SK-N-SH (cell line): ENCODE data around the gene THAP6. TPM values are rescaled to one million over a fixed set of nuclear protein-coding genes. Genes with fewer than 3 reads are reported as not detected.

Experiments
- CTCF ChIA-PET: fragments of 300-600, 350-600 bp; formaldehyde crosslinking; extraction: SDS; loops from one replicate; lab custom pipeline; 2021; lab: Yijun Ruan, JAX
- POLR2A ChIA-PET: fragments of 350-600 bp; sonication (Branson Sonifier 250); formaldehyde crosslinking; extraction: SDS; loops from one replicate; lab custom pipeline; 2020; ENCODE audit warnings: antibody characterized with exemption, inconsistent platforms; lab: Yijun Ruan, JAX
- DNase-seq: peaks from one replicate; pipeline ENCODE4 v3.0.0; 2012
- H2AFZ ChIP-seq: fragments of 200-600 bp; sonication (generic); 2 replicates; pipeline ENCODE4 v1.8.1; 2016; ENCODE audit warnings: antibody characterized with exemption, mild to moderate bottlenecking, low read depth
- H3F3A ChIP-seq: fragments of 200-600 bp; sonication (generic); replicated peaks from 2 replicates; pipeline ENCODE3; 2016; ENCODE audit warnings: antibody characterized with exemption, mild to moderate bottlenecking; ENCODE audit not compliant: insufficient read depth
- H3K27ac ChIP-seq, 2 experiments: fragments of 200-500 bp in 1 of 2; fragments of 200-600 bp in 1 of 2; sonication (Bioruptor generic) in 1 of 2; sonication (generic), shearing (Covaris generic) in 1 of 2; 2 replicates each; pipeline versions ENCODE4 v1.5.1 to v1.6.1; 2014 to 2016; ENCODE audit warnings: low read depth in 2 of 2, inconsistent platforms in 1 of 2, low read length in 1 of 2, mild to moderate bottlenecking in 1 of 2, mixed read lengths in 1 of 2
- H3K27me3 ChIP-seq: fragments of 200-600 bp; sonication (generic), shearing (Covaris generic); 2 replicates; pipeline ENCODE4 v1.6.1; 2016; ENCODE audit warnings: mixed run types; ENCODE audit not compliant: insufficient read depth
- H3K36me3 ChIP-seq, 2 experiments: fragments of 200-500 bp in 1 of 2; fragments of 200-600 bp in 1 of 2; sonication (Bioruptor generic) in 1 of 2; sonication (generic) in 1 of 2; replicated peaks in 1 of 2; 2 replicates each; pipeline versions ENCODE3 to v1.5.1; 2014 to 2016; ENCODE audit warnings: low read length in 1 of 2, mild to moderate bottlenecking in 1 of 2; ENCODE audit not compliant: insufficient read depth in 2 of 2, control insufficient read depth in 1 of 2
- H3K4me1 ChIP-seq, 2 experiments: fragments of 200-500 bp in 1 of 2; fragments of 200-600 bp in 1 of 2; sonication (Bioruptor generic) in 1 of 2; sonication (generic), shearing (Covaris generic) in 1 of 2; 2 replicates each; pipeline versions ENCODE4 v1.5.1 to v1.6.1; 2014 to 2016; ENCODE audit warnings: low read depth in 1 of 2, low read length in 1 of 2, mixed run types in 1 of 2; ENCODE audit not compliant: insufficient read depth in 2 of 2, control insufficient read depth in 1 of 2
- H3K4me2 ChIP-seq: fragments of 200-600 bp; sonication (generic), shearing (Covaris generic); 2 replicates; pipeline ENCODE4 v1.6.1; 2017; ENCODE audit warnings: mixed run types
- H3K4me3 ChIP-seq, 2 experiments: fragments of 200-500 bp in 1 of 2; fragments of 200-600 bp in 1 of 2; sonication (Bioruptor generic) in 1 of 2; sonication (generic), shearing (Covaris generic) in 1 of 2; 2 replicates each; pipeline versions ENCODE4 v1.5.1 to v1.8.1; 2014 to 2016; ENCODE audit warnings: low read depth in 2 of 2, inconsistent platforms in 1 of 2, low read length in 1 of 2, mild to moderate bottlenecking in 1 of 2, mixed read lengths in 1 of 2, moderate library complexity in 1 of 2
- H3K79me2 ChIP-seq: fragments of 200-600 bp; sonication (generic); 2 replicates; pipeline ENCODE4 v1.8.1; 2017; ENCODE audit warnings: mild to moderate bottlenecking; ENCODE audit not compliant: insufficient read depth
- H3K9ac ChIP-seq: fragments of 200-600 bp; sonication (generic); 2 replicates; pipeline ENCODE4 v1.6.1; 2017; ENCODE audit warnings: mixed run types
- H3K9me2 ChIP-seq: fragments of 200-600 bp; sonication (generic); 2 replicates; pipeline ENCODE4 v1.6.1; 2017; ENCODE audit warnings: mixed run types
- H3K9me3 ChIP-seq: fragments of 200-600 bp; sonication (generic); 2 replicates; pipeline ENCODE4 v1.6.1; 2017; ENCODE audit warnings: mixed run types, mild to moderate bottlenecking, moderate library complexity
- H4K20me1 ChIP-seq: fragments of 200-600 bp; sonication (generic); 2 replicates; pipeline ENCODE4 v1.6.1; 2017; ENCODE audit warnings: mild to moderate bottlenecking, mixed run types; ENCODE audit not compliant: insufficient read depth
- CHD2 ChIP-seq: fragments of 150-350 bp; IDR thresholded peaks from 2 replicates; pipeline ENCODE4 v1.6.1; 2018; ENCODE audit warnings: low read length; ENCODE audit not compliant: partially characterized antibody
- EZH2phosphoT487 ChIP-seq: fragments of 200-600 bp; sonication (generic); IDR thresholded peaks from 2 replicates; pipeline ENCODE4 v1.6.1; 2017; ENCODE audit warnings: low read depth, mixed run types, mild to moderate bottlenecking, antibody characterized with exemption, moderate library complexity, borderline replicate concordance
- FOXJ3 ChIP-seq: sonication (generic); formaldehyde crosslinking; IDR thresholded peaks from 2 replicates; pipeline ENCODE4 v1.5.1; 2020; ENCODE audit warnings: mild to moderate bottlenecking, missing genetic modification reagents
- FOXM1 ChIP-seq: IDR thresholded peaks from 2 replicates; pipeline ENCODE4 v1.4.0; 2012; ENCODE audit warnings: low read depth, mild to moderate bottlenecking
- MXI1 ChIP-seq: IDR thresholded peaks from 2 replicates; pipeline ENCODE4 v1.6.1; 2012; ENCODE audit warnings: mild to moderate bottlenecking, low read depth, low read length, improper control_type of control experiment
- PBX3 ChIP-seq: IDR thresholded peaks from 2 replicates; pipeline ENCODE4; 2012
- POLR2AphosphoS5 ChIP-seq: IDR thresholded peaks from 2 replicates; pipeline ENCODE4 v1.6.1; 2012; ENCODE audit warnings: low read depth, low read length
- RCOR1 ChIP-seq: fragments of 150-350 bp; IDR thresholded peaks from 2 replicates; pipeline ENCODE4 v1.6.1; 2017; ENCODE audit warnings: antibody characterized with exemption, low read length
- RXRA ChIP-seq: IDR thresholded peaks from 2 replicates; pipeline ENCODE4 v1.4.0; 2012; ENCODE audit warnings: low read depth, mild to moderate bottlenecking, borderline replicate concordance
- SMC3 ChIP-seq: IDR thresholded peaks from 2 replicates; pipeline ENCODE4 v1.6.1; 2012; ENCODE audit warnings: low read depth, low read length, improper control_type of control experiment
- USF2 ChIP-seq: fragments of 150-350 bp; IDR thresholded peaks from 2 replicates; pipeline ENCODE4 v1.6.1; 2017; ENCODE audit warnings: antibody characterized with exemption, low read length, low read depth, borderline replicate concordance
- YY1 ChIP-seq: IDR thresholded peaks from 2 replicates; pipeline ENCODE4 v1.4.0; 2012; ENCODE audit warnings: low read depth, mild to moderate bottlenecking
- WGBS: methylation state at CpG from one replicate; pipeline ENCODE4 v1.1.6; 2017; ENCODE audit warnings: low lambda C conversion rate; 5-methylcytosine and 5-hydroxymethylcytosine counted together
- polyA plus RNA-seq, 3 experiments: library from polyadenylated mRNA; depleted of rRNA; stranded (reverse); fragments of >200 nt; gene quantifications; 2 replicates each; pipeline ENCODE4 v1.2.3, GENCODE V29; 2012
- TF ChIP-seq, protein P1 (sequence below): fragments of 200-600 bp; sonication (generic); IDR thresholded peaks from 2 replicates; pipeline ENCODE4 v1.6.1; 2017; ENCODE audit warnings: antibody characterized with exemption, mild to moderate bottlenecking, moderate library complexity

THAP6 gene
- polyA plus RNA-seq, 1 of the 3 experiments (the other 2 are of a cell fraction), result 6.9 TPM

DNA sequence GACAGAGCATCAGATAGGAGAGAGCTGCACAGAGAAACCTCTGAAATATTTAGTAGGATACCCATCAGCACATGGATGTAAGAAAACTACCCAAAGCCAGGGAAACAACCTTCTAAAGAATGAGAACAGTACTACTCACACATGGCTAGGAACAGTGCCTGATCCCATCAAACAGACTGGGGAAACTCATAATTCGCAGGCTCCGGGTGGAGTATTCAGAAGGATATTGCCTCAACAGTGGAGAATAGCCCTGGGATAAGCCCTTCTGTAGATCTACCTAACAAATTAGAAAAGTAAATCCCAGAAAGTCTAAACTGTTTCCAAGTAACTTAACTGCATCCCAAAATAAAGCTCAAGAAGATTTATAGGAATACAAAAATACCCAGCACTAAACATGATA lies 17.9 kb upstream of the THAP6 start:
- peaks cover 11% of the 10 kb centered on the region for H3F3A ChIP-seq
- WGBS, result 92% methylated on average over 2 of the region's 2 CpGs
- H2AFZ ChIP-seq, result no peak overlapping the region
- CTCF ChIA-PET, result interaction anchor here (1.7 kb wide), 1 partner anchor 17 kb away, joined by 7 read pairs; no protein-coding TSS in a partner anchor
- POLR2A ChIA-PET, result interaction anchor here (1.4 kb wide), 1 partner anchor 18 kb away, joined by 4 read pairs; the partner anchor contains the start of genes RCHY1 and THAP6
- H3K27ac ChIP-seq, result no peak overlapping the region
- H3K4me2 ChIP-seq, result no peak overlapping the region
- H3K9ac ChIP-seq, result no peak overlapping the region
- no peak overlapping the region for H3K4me3 ChIP-seq
- peaks cover 5% of the 10 kb centered on the region; the same call in 1 of the 2 replicates for H3K9me3 ChIP-seq
- peaks cover 36 to 41% of the 10 kb centered on the region in 2 experiments for H3K36me3 ChIP-seq
- peaks cover 2 to 7% of the 10 kb centered on the region in 2 experiments; a peak in 3 of 4 replicates for H3K4me1 ChIP-seq
- TF ChIP-seq SMC3 (no peak), RCOR1 (no peak), FOXM1 (no peak), POLR2AphosphoS5 (no peak), CHD2 (no peak), FOXJ3 (CRISPR knock-in tag) (no peak), EZH2phosphoT487 (no peak), USF2 (no peak), YY1 (no peak), MXI1 (no peak), RXRA (no peak)
- TF ChIP-seq, protein P1, sequence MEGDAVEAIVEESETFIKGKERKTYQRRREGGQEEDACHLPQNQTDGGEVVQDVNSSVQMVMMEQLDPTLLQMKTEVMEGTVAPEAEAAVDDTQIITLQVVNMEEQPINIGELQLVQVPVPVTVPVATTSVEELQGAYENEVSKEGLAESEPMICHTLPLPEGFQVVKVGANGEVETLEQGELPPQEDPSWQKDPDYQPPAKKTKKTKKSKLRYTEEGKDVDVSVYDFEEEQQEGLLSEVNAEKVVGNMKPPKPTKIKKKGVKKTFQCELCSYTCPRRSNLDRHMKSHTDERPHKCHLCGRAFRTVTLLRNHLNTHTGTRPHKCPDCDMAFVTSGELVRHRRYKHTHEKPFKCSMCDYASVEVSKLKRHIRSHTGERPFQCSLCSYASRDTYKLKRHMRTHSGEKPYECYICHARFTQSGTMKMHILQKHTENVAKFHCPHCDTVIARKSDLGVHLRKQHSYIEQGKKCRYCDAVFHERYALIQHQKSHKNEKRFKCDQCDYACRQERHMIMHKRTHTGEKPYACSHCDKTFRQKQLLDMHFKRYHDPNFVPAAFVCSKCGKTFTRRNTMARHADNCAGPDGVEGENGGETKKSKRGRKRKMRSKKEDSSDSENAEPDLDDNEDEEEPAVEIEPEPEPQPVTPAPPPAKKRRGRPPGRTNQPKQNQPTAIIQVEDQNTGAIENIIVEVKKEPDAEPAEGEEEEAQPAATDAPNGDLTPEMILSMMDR, result no peak
- H3K79me2 ChIP-seq, result peaks cover 20% of the 10 kb centered on the region
- DNase-seq, result no peak
- no peaks in the 10 kb centered on the region for H3K27me3 ChIP-seq
- no peaks in the 10 kb centered on the region for H4K20me1 ChIP-seq
- no peaks in the 10 kb centered on the region for H3K9me2 ChIP-seq

DNA sequence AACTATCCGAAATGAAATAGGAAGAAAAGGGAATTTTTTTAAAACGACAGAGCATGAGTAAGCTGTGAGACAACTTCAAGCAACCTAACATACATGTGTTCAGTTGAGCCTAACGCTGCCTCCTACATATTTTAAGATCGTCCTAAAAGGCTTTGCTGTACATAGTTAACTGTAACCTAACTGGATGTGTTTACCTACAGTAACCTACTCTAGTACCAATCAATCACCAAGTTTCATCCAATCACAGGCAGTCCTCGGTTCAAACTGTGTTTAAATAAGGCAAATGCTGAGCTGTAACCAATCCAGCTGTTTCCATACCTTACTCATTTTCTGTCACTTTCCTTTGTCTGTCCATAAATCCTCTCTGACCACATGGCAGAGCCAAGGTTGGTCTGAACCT lies 17.1 kb upstream of the THAP6 start:
- POLR2A ChIA-PET, result interaction anchor here (1.4 kb wide), 1 partner anchor 17 kb away, joined by 4 read pairs; the partner anchor contains the start of genes RCHY1 and THAP6
- H3K9me3 ChIP-seq, result peaks cover 5% of the 10 kb centered on the region; the same call in 1 of the 2 replicates
- no peak for TF ChIP-seq MXI1
- TF ChIP-seq PBX3, result peak; percentile 72
- peak; percentile 64; the same call in 1 of the 2 replicates for TF ChIP-seq FOXM1
- TF ChIP-seq, all 33 proteins: peak for 2
- no peaks in the 10 kb centered on the region for H3K9me2 ChIP-seq
- H3K4me1 ChIP-seq, result peaks cover 2 to 7% of the 10 kb centered on the region in 2 experiments; a peak in 3 of 4 replicates
- H3F3A ChIP-seq, result peaks cover 11% of the 10 kb centered on the region
- H3K27me3 ChIP-seq, result no peaks in the 10 kb centered on the region
- H3K36me3 ChIP-seq, result peaks cover 29 to 36% of the 10 kb centered on the region in 2 experiments
- H3K27ac ChIP-seq, result peak overlapping the region in 1 of 2 experiments; percentile 34; a peak in 1 of 4 replicates
- CTCF ChIA-PET, result interaction anchor here (1.7 kb wide), 1 partner anchor 16 kb away, joined by 7 read pairs; no protein-coding TSS in a partner anchor
- no peaks in the 10 kb centered on the region for H4K20me1 ChIP-seq
- WGBS, result 50% methylated on average over 5 of the region's 5 CpGs
- peaks cover 20% of the 10 kb centered on the region for H3K79me2 ChIP-seq
- H3K9ac ChIP-seq, result peak overlapping the region; percentile 22; the same call in 1 of the 2 replicates
- no peak overlapping the region for H3K4me3 ChIP-seq
- DNase-seq, result no peak
- 0 out of 2 replicates have a peak overlapping the region, but pooled peaks have one; percentile 17 for H3K4me2 ChIP-seq
- H2AFZ ChIP-seq, result no peak overlapping the region
